Right cardiac atrium (tissue), 5 donors: Measurements from ENCODE around the gene IFI27L2. TPM values are rescaled to one million over a fixed set of nuclear protein-coding genes. Genes with fewer than 3 reads are reported as not detected.
A peak's percentile ranks its signal among the peaks of the same experiment; 100 is the strongest.

Experiments
- ATAC-seq, 2 donors: fragments of 200-7000 bp; cut with Tn5 transposase; one replicate each; pipeline versions ENCODE4 v1.8.0 to v1.9.1; 2020; ENCODE audit warnings: moderate library complexity in 2 of 2, mild to moderate bottlenecking in 1 of 2
- DNase-seq, 3 donors: peaks; one replicate each; pipeline ENCODE4 v3.0.0-alpha.2; 2020
- H3K27ac ChIP-seq: one replicate; pipeline ENCODE4 v1.5.1; 2013; ENCODE audit warnings: mild to moderate bottlenecking, low read length, control low read depth, moderate library complexity
- H3K27me3 ChIP-seq: one replicate; pipeline ENCODE4 v1.6.1; 2013; ENCODE audit not compliant: control insufficient read depth, insufficient read depth
- H3K4me1 ChIP-seq: one replicate; pipeline ENCODE4 v1.6.1; 2013; ENCODE audit warnings: low read length; ENCODE audit not compliant: control insufficient read depth, insufficient read depth
- H3K4me3 ChIP-seq: one replicate; pipeline ENCODE4 v1.5.1; 2013; ENCODE audit warnings: low read length, control low read depth
- H3K9me3 ChIP-seq: one replicate; pipeline ENCODE4 v1.6.1; 2013; ENCODE audit warnings: low read length; ENCODE audit not compliant: control insufficient read depth
- WGBS: extraction: QIAGEN DNeasy Blood & Tissue Kit; methylation state at CpG from one replicate; pipeline ENCODE4 v1.1.7; 2013; 5-methylcytosine and 5-hydroxymethylcytosine counted together
- intact Hi-C, 4 donors: fragments of 100-400 bp; cut with DNase I; formaldehyde crosslinking; loops; one replicate each; pipeline versions ENCODE4 v1.11.0 to v1.14.0; 2022 to 2023
- polyA plus RNA-seq: library from polyadenylated mRNA; stranded (reverse); fragments of 200-250 nt; gene quantifications from one replicate; pipeline ENCODE4 v1.2.3, GENCODE V29; 2013
- total RNA-seq, 4 donors: library from RNA; stranded (reverse); fragmentation: NEBNext Ultra II Directional; extraction: Animal tissue kit (Norgen Biotek cat#: 25700); gene quantifications; one replicate each; pipeline ENCODE4 v1.2.1, GENCODE V29; 2021
- donor health status: healthy with polysubstance abuse.
- donor health status: DM: no; HTN: yes; CAD: no.
- donor health status: DM: no; HTN: no; CAD: no.
- donor health status: DM: no; HTN: yes; CAD: no; lungs with severe emphysema.
- donor health status: DM: yes; HTN: yes; CAD: no.

The IFI27L2 gene
- total and polyA plus RNA-seq, 5 donors, result 63.3 to 104 (median 67.0) TPM

DNA sequence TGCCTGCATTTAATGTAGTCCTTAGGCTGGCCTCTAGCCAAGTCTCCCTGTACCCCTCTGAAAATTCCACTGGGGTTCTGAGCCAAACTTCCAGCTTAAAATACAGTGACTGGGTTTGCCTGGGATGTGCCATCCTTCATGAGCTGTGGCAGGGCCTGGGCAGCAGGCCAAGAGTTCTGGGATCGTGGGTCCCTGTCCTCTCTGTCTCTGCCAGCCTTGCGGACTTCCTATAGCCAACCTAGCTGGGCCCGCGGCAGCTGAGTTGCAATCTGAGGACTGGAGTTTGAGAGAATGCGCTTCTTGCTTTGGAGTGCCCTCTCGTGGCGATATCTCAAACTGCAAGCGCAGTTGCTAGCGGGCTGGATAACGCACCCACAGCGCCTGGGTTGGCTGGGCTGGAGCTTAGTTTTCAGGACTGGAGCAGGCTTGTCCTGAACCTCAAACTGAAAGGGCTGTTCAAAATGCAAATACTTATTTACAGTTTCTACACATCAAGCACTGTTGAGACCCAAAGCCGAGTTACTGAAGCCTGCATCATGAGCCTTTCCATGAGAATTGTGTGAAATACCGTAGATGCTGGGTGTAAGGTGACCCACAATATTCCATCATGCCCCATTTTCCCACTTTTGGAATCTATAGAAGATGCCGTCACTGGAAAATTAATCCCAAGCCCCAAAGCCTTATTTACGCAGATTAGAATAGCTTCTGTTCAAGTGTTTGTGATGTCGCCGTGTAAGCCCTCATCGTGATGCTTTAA is 7.3 kb upstream of the IFI27L2 start:
- peak; percentile 89 to 91 for ATAC-seq
- no peak overlapping the region for H3K4me3 ChIP-seq
- H3K4me1 ChIP-seq, result no peaks in the 10 kb centered on the region
- DNase-seq, result peak; percentile 87 to 96 (median 94)
- 31% methylated on average over 18 of the region's 18 CpGs for WGBS
- intact Hi-C loops, result loop anchor here (2.0 to 5.0 kb wide), 6 partner anchors 36 to 351 kb away; partner anchors contain the start of gene PPP4R4 (in 1 of the 4)
- no peaks in the 10 kb centered on the region for H3K9me3 ChIP-seq
- H3K27ac ChIP-seq, result no peak overlapping the region
- no peaks in the 10 kb centered on the region for H3K27me3 ChIP-seq

DNA sequence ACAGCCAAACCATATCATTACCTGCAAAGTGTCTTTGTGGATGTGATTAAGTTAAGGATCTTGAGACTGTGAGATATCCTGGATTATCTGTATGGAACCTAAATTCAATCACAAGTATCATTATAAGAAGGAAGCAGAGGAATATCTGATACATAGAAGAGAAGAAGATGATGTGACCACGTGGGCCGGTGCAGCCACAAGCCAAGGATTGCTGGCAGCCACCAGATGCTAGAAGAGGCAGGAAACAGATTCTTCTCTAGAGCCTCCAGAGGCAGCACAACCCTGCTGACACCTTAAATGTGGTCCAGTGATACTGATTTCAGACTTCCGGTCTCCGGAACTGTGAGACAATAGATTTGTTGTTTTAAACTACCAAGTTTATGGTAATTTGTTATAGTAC is 6.1 kb upstream of the IFI27L2 start:
- no peaks in the 10 kb centered on the region for H3K9me3 ChIP-seq
- H3K27me3 ChIP-seq, result no peaks in the 10 kb centered on the region
- no peaks in the 10 kb centered on the region for H3K4me1 ChIP-seq
- H3K27ac ChIP-seq, result no peak overlapping the region
- H3K4me3 ChIP-seq, result no peak overlapping the region
- 75% methylated on average over 4 of the region's 4 CpGs for WGBS
- DNase-seq (no peak), ATAC-seq (no peak)
- intact Hi-C loops, result loop anchor here in 3 of 4 donors (5.0 kb wide), 4 partner anchors 37 to 352 kb away; partner anchors contain the start of gene PPP4R4 (in 1 of the 3)

DNA sequence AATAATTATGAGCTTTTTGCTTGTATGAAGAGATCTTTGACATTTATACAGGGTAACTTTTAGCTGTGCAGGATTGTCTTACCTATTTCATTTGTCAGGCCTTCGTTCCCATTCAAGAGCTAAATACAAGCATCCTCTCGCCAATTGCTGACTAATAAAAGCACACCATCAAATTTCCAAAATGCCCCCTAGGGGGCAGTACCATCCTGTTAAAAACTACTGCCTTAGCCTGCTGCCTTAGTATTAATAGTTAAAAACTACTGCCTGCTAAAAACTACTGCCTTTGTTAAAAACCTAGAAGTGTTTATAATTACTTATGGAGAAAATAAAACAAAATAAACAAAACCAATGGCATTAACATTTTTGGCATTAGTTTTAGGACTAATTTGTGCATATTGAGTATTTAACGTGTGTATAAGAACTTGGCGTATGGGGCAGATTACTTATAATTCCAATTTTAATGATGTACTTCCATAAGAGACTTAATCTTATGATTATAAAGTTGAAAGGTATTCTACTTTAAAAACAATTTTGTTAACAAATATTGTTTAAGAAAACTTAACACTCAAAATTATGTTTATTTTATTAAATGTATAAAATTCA is 3.0 kb upstream of the IFI27L2 start:
- Histone ChIP-seq H3K27ac (no peak overlapping the region), H3K9me3 (no peaks in the 10 kb centered on the region), H3K27me3 (no peaks in the 10 kb centered on the region), H3K4me1 (no peaks in the 10 kb centered on the region), H3K4me3 (no peak overlapping the region)
- intact Hi-C loops, result loop anchor here in 1 of 4 donors (5.0 kb wide), 1 partner anchor 95 kb away; no protein-coding TSS in a partner anchor
- DNase-seq, result no peak
- 44% methylated on average over 4 of the region's 4 CpGs for WGBS
- ATAC-seq, result no peak

DNA sequence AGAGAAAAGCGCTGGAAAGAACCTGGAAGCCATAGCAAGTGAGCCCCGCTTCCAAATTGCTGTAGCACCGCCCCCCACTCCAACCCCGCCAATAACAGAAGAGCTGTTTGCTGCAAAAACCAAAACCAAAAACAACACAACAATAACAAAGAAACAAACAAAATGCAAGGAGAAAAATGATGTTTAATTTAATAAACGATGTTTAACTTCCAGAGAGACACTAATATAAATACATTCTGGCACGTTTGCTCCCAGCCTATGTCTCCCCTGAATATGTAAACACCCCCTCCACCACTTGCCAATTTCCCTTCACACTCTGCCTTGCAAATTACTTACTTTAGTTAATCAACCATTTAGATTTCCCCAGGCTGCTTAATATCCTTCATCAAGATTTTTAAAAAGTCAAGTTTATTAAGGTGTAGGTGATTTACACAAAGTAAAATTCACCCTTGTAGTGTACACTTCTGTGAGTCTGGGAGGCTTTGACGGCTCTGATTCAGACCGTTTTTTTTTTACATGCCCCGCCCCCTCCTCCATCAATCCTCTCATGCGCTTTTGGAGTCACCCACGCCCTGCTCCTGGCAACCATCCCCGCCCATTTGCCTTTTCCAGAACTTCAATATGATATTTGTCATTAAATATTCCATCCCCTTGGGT is 482 bp upstream of the IFI27L2 start:
- peak overlapping the region; percentile 55 for H3K4me3 ChIP-seq
- DNase-seq (peak; percentile 67 to 84 (median 79)), ATAC-seq (peak; percentile 58 to 80)
- peak overlapping the region; percentile 89 for H3K27ac ChIP-seq
- H3K4me1 ChIP-seq, result no peaks in the 10 kb centered on the region
- no peaks in the 10 kb centered on the region for H3K27me3 ChIP-seq
- no peaks in the 10 kb centered on the region for H3K9me3 ChIP-seq
- intact Hi-C loops, result loop anchor here in 1 of 4 donors (5.0 kb wide), 1 partner anchor 93 kb away; no protein-coding TSS in a partner anchor
- WGBS, result under 1% methylated on average over 12 of the region's 12 CpGs

DNA sequence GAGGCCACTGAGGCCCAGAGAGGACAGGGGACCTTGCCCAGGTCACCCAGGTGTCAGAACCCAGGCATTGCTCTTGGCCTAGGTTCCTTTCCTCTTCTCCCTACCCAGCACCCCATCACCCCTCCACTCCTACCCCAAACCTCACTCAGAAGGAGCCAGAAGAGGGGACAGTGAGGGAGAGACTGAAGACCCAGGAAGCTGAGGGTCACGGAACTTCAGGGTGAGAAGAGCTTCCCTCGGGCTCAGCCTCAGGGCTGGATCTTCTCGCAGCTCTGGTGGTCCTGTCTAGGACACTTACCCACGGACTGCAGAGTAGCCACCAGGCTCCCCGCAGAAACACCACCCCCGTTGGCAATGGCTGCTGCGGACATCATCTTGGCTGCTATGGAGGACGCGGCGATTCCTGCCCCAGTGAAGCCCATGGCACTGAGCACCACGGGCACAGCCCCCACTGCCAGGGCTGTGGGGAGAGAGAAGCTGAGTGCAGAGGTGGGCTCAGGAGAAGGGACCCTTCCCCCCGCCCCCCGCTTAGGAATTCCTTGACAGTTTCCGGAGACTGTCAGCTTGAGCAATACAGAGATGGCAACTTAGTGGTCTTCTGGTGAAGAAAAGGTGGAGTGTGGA is 1.1 kb downstream of the IFI27L2 start:
- DNase-seq, result peak in 2 of 3 donors; percentile 41 to 54
- H3K4me3 ChIP-seq, result no peak overlapping the region
- intact Hi-C loops, result no loop called here

DNA sequence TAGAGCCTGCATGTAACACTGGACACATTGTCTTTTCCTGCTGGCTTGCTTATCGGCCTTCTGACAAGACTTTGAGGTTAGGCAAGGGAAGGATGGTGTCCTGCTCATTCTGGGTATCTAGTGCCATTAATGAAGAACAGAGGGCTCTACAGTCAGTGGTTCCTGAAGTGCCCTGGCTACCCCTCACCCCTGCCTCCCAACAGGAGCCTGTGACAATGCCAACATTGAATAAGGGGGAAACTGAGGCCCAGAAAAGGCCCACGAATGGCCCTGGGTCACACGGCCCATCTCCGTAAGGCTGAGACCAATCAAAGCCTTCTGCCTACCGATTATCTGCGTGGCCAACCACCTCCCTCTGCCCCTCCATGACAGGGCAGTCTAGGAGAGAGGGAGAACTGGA is 2.1 kb downstream of the IFI27L2 start:
- intact Hi-C loops, result no loop called here
- Histone ChIP-seq H3K4me3 (no peak overlapping the region), H3K27me3 (no peaks in the 10 kb centered on the region), H3K27ac (no peak overlapping the region), H3K9me3 (no peaks in the 10 kb centered on the region), H3K4me1 (no peaks in the 10 kb centered on the region)
- DNase-seq (no peak), ATAC-seq (no peak)
- WGBS, result 90% methylated on average over 6 of the region's 6 CpGs

More for the DNA sequence above, 1.1 kb downstream of the IFI27L2 start:
- H3K27me3 ChIP-seq, result no peaks in the 10 kb centered on the region
- H3K4me1 ChIP-seq, result no peaks in the 10 kb centered on the region
- no peaks in the 10 kb centered on the region for H3K9me3 ChIP-seq
- 92% methylated on average over 14 of the region's 14 CpGs for WGBS
- ATAC-seq, result no peak
- no peak overlapping the region for H3K27ac ChIP-seq

DNA sequence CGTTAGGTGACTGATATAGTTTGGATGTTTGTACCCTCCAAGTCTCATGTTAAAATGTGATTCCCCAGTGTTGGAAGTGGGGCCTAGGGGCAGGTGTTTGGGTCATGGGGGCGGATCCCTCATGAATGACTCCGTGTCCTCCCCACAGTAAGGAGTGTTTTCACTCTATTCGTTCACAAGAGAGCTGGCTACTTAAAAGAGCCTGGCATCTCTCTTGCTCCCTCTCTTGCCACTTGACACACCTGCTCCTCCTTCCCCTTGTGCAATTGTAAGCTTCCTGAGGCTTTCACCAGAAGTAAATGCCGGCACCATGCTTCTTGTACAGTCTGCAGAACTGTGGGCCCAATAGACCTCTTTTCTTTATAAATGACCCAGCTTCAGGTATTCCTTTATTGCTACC is 2.6 kb downstream of the IFI27L2 start:
- DNase-seq (no peak), ATAC-seq (no peak)
- no peak overlapping the region for H3K27ac ChIP-seq
- no peaks in the 10 kb centered on the region for H3K4me1 ChIP-seq
- H3K4me3 ChIP-seq, result no peak overlapping the region
- H3K27me3 ChIP-seq, result no peaks in the 10 kb centered on the region
- no peaks in the 10 kb centered on the region for H3K9me3 ChIP-seq
- intact Hi-C loops, result no loop called here
- WGBS, result 85% methylated on average over 5 of the region's 5 CpGs

DNA sequence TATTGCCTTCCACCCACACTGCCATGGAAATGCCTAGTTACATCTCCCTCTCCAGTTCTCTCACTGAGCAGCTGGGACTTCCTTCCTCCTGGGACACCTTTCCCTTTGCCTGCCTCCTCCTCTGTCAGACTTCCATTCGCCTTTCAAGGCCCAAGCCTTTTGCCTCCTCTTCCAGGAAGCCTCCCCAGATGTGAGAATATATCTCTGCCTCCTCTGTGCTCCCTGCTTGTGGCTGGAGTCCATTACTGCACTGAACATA is 3.1 kb downstream of the IFI27L2 start:
- Histone ChIP-seq H3K4me3 (no peak overlapping the region), H3K9me3 (no peaks in the 10 kb centered on the region), H3K27ac (no peak overlapping the region), H3K27me3 (no peaks in the 10 kb centered on the region), H3K4me1 (no peaks in the 10 kb centered on the region)
- 84% methylated on average over 1 of the region's 1 CpG for whole genome bisulfite sequencing
- intact Hi-C loops, result no loop called here
- ATAC-seq (no peak), DNase-seq (no peak)

DNA sequence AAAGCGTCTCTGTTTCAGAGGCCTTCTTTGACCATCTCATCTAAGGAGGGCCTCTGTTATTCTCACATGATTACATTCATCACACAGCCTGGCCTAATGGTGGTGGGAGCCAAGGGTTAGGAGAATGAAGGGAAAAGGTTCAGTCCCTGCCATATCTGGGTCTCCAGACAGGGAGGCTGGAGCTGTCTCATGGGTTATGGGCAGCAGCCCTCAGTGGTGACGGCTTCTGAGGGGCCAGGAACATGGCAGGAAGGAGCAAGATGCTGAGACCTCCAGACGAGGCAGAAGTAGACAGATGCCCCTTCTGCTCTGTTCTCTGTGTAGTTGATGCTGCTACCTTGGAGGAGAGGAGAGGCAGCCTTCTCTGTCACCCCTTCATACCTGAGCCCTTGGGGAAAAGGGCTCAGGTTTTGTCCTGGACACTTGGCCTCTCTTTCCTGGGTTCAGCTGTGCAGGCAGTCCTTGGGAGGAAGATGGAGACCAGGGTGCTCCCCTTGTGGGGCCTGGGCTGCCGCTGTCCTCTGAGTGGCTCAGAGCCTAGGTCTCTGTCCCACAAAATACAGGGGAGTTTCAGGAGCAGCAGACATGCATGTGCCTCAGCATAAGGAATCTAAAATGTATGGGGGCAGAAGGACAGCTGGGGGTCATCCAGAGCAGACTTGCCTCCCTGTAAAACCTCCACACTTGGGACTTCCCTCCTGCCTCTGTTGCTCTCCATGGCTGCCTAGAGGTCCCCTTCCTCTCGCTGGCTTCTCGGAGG is 3.6 kb downstream of the IFI27L2 start:
- Histone ChIP-seq H3K4me1 (no peaks in the 10 kb centered on the region), H3K4me3 (no peak overlapping the region), H3K9me3 (no peaks in the 10 kb centered on the region), H3K27ac (no peak overlapping the region), H3K27me3 (no peaks in the 10 kb centered on the region)
- intact Hi-C loops, result no loop called here
- no peak for DNase-seq
- no peak for ATAC-seq
- WGBS, result 87% methylated on average over 6 of the region's 6 CpGs

DNA sequence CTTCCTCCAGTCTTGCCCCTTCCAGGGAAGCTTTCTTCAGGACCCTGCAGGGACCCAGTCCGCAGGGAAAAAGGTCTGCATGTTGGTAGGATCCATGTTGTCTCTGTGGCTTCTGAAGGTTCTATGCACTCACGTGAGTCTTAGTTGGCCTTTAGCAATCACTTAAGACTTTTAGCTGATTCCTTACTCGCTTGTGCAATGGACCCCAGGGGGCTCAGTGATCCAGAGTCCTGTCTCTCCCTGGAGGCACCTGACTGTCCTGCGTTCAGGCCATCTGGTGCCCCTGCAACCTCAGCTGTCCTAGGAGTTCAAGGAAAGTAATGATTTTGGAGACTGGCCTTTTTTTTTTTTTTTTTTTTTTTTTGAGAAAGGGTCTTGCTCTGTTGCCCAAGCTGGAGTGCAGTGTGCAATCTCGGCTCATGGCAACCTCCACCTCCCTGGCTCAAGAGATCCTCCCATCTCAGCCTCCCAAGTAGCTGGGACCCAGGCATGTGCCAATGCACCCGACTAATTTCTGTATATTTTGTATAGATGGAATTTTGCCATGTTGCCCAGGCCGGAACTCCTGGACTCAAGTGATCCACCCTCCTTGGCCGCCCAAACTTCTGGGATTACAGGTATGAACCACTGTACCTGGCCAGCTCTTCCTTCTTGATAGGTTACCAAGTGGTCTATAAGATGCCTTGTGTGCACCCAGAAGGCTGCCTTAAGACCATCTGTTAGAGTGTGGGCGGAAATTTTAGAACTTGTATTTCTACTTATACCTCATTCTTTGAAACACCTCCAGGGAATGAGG is 4.6 kb downstream of the IFI27L2 start:
- H3K9me3 ChIP-seq, result no peaks in the 10 kb centered on the region
- H3K4me1 ChIP-seq, result no peaks in the 10 kb centered on the region
- H3K4me3 ChIP-seq, result no peak overlapping the region
- intact Hi-C loops, result no loop called here
- H3K27ac ChIP-seq, result no peak overlapping the region
- DNase-seq, result no peak
- no peak for ATAC-seq
- 91% methylated on average over 9 of the region's 9 CpGs for WGBS
- H3K27me3 ChIP-seq, result no peaks in the 10 kb centered on the region
